ENCODE data around the gene CREBL2.

DNA sequence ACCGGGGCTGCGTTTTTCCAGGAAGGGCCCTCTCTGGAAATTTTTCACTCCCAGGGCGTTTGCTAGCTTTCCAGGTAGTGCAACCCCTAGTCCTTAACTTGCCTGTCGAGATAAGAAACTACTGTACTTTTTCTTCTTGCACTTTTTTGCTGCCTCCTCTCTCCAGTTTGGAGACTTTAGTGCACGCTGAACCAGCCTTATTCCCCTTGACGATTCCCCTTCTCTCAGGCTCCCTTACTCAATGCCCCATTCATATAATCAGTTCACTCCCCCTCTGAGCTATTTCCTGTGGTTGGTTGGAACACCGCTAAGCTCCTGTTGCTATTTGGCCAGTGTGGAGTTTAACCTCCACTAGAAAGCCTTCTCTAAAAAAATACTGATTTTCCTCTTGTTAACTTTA, 682 bp downstream of the CREBL2 start:
- TF ChIP-seq CTCF (IDR thresholded peaks at IDR 0.05) (no peak), POLR2A (IDR thresholded peaks at IDR 0.05) (no peak), POLR2AphosphoS5 (IDR thresholded peaks at IDR 0.05) (no peak), EP300 (IDR thresholded peaks at IDR 0.05) (no peak)
